Gastrocnemius medialis (tissue), 4 donors: Measurements from ENCODE around the gene SPON1.

Source experiments
- POLR2A ChIP-seq, 2 donors: fragments of 450-650 bp; IDR thresholded peaks; one replicate each; pipeline ENCODE4 v1.6.1; 2017; ENCODE audit warnings: antibody characterized with exemption in 2 of 2, mild to moderate bottlenecking in 2 of 2, moderate library complexity in 2 of 2
- TF ChIP-seq, protein P1 (sequence below), 5 experiments: fragments of 450-650 bp in 3 of 5; fragments of 200-600 bp in 2 of 5; sonication (generic) in 2 of 5; IDR thresholded peaks in 4 of 5; conservative IDR thresholded peaks in 1 of 5; 1 replicate in 4 of 5; 2 replicates in 1 of 5; pipeline ENCODE4 v1.5.1; 2016 to 2019; ENCODE audit warnings: antibody characterized with exemption in 5 of 5, mild to moderate bottlenecking in 3 of 5, moderate library complexity in 3 of 5

GRCh38 chr11:14117632-14118031 lies 155.1 kb downstream of the SPON1 start:
- TF ChIP-seq, protein P1, sequence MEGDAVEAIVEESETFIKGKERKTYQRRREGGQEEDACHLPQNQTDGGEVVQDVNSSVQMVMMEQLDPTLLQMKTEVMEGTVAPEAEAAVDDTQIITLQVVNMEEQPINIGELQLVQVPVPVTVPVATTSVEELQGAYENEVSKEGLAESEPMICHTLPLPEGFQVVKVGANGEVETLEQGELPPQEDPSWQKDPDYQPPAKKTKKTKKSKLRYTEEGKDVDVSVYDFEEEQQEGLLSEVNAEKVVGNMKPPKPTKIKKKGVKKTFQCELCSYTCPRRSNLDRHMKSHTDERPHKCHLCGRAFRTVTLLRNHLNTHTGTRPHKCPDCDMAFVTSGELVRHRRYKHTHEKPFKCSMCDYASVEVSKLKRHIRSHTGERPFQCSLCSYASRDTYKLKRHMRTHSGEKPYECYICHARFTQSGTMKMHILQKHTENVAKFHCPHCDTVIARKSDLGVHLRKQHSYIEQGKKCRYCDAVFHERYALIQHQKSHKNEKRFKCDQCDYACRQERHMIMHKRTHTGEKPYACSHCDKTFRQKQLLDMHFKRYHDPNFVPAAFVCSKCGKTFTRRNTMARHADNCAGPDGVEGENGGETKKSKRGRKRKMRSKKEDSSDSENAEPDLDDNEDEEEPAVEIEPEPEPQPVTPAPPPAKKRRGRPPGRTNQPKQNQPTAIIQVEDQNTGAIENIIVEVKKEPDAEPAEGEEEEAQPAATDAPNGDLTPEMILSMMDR (IDR thresholded peaks at IDR 0.05 in 4 of 5, conservative IDR thresholded peaks at IDR 0.05 in 1 of 5): no peak
- no peak for TF ChIP-seq POLR2A (IDR thresholded peaks at IDR 0.05)
